OCI-LY1 (cell line): ENCODE results near the gene SNAPC5.

ENCODE experiments used
- H2AFZ ChIP-seq: fragments of 200-600 bp; sonication (generic), shearing (Covaris generic); 2 replicates; pipeline ENCODE4 v1.6.0; 2014; ENCODE audit warnings: antibody characterized with exemption, mild to moderate bottlenecking, low read length
- H3F3A ChIP-seq: fragments of 200-600 bp; sonication (generic), shearing (Covaris generic); 2 replicates; pipeline ENCODE4 v1.6.0; 2014; ENCODE audit warnings: mild to moderate bottlenecking, antibody characterized with exemption, low read length, moderate library complexity; ENCODE audit not compliant: insufficient read depth
- H3K27ac ChIP-seq: fragments of 200-600 bp; sonication (generic); 2 replicates; pipeline ENCODE4 v1.5.1; 2014; ENCODE audit warnings: low read length, mixed run types, mild to moderate bottlenecking, low read depth; ENCODE audit not compliant: poor library complexity, severe bottlenecking
- H3K27me3 ChIP-seq: fragments of 200-600 bp; sonication (generic); 2 replicates; pipeline ENCODE4 v1.6.0; 2014; ENCODE audit warnings: antibody characterized with exemption, mild to moderate bottlenecking, low read length, moderate library complexity; ENCODE audit not compliant: insufficient read depth
- H3K36me3 ChIP-seq: fragments of 200-600 bp; sonication (generic); 2 replicates; pipeline ENCODE4 v1.6.1; 2014; ENCODE audit warnings: mild to moderate bottlenecking, antibody characterized with exemption, low read length, moderate library complexity, mixed read lengths; ENCODE audit not compliant: insufficient read depth
- H3K4me1 ChIP-seq: fragments of 200-600 bp; sonication (generic); 2 replicates; pipeline ENCODE4 v1.5.1; 2014; ENCODE audit warnings: mild to moderate bottlenecking, low read length, moderate library complexity; ENCODE audit not compliant: insufficient read depth, severe bottlenecking
- H3K4me2 ChIP-seq: fragments of 200-600 bp; sonication (generic), shearing (Covaris generic); 2 replicates; pipeline ENCODE4 v1.6.1; 2014; ENCODE audit warnings: low read length
- H3K4me3 ChIP-seq: fragments of 200-600 bp; sonication (generic); 2 replicates; pipeline ENCODE4 v1.5.1; 2014; ENCODE audit warnings: low read length, low read depth, mild to moderate bottlenecking, mixed read lengths; ENCODE audit not compliant: poor library complexity, severe bottlenecking
- H3K79me2 ChIP-seq: fragments of 200-600 bp; shearing (Covaris generic); 2 replicates; pipeline ENCODE4 v1.6.1; 2016; ENCODE audit warnings: mixed run types, low read length, mixed read lengths; ENCODE audit not compliant: insufficient read depth
- H3K9ac ChIP-seq: fragments of 200-600 bp; sonication (generic), shearing (Covaris generic); 2 replicates; pipeline ENCODE4 v1.6.1; 2014; ENCODE audit warnings: mild to moderate bottlenecking, low read length, mixed read lengths
- H3K9me2 ChIP-seq: fragments of 200-600 bp; sonication (generic), shearing (Covaris generic); 2 replicates; pipeline ENCODE4 v1.6.1; 2014; ENCODE audit warnings: low read depth, mild to moderate bottlenecking, low read length, mixed read lengths
- H3K9me3 ChIP-seq: fragments of 200-600 bp; shearing (Covaris generic); 2 replicates; pipeline ENCODE4 v1.6.1; 2014; ENCODE audit warnings: low read length, mixed read lengths
- H4K20me1 ChIP-seq: fragments of 200-600 bp; sonication (generic), shearing (Covaris generic); 2 replicates; pipeline ENCODE4 v1.6.0; 2016; ENCODE audit warnings: mild to moderate bottlenecking, low read length; ENCODE audit not compliant: insufficient read depth
- CTCF ChIP-seq: fragments of 200-600 bp; sonication (generic), shearing (Covaris generic); IDR thresholded peaks from 2 replicates; pipeline ENCODE4 v1.5.1; 2017; ENCODE audit warnings: mild to moderate bottlenecking, antibody characterized with exemption, low read length, moderate library complexity, mixed read lengths
- EZH2 ChIP-seq: fragments of 200-600 bp; sonication (generic), shearing (Covaris generic); IDR thresholded peaks from 2 replicates; pipeline ENCODE4 v1.8.0; 2017; ENCODE audit warnings: borderline replicate concordance, mixed run types, mild to moderate bottlenecking, antibody characterized with exemption, low read length, moderate library complexity, mixed read lengths

Gene SNAPC5

GRCh38 chr15:66515901-66516322 lies 18.4 kb upstream of the SNAPC5 start:
- Histone ChIP-seq H3K36me3 (peaks cover 68% of the 10 kb centered on the region), H3K9me3 (no peaks in the 10 kb centered on the region), H3F3A (no peaks in the 10 kb centered on the region), H3K79me2 (no peaks in the 10 kb centered on the region), H3K4me1 (peaks cover 5% of the 10 kb centered on the region), H3K4me2 (no peak overlapping the region), H3K9me2 (no peaks in the 10 kb centered on the region), H3K9ac (no peak overlapping the region), H3K27me3 (no peaks in the 10 kb centered on the region), H2AFZ (no peak overlapping the region), H3K27ac (no peak overlapping the region), H3K4me3 (no peak overlapping the region), H4K20me1 (no peaks in the 10 kb centered on the region)
- TF ChIP-seq CTCF (no peak), EZH2 (no peak)

GRCh38 chr15:66514586-66514985 lies 17.0 kb upstream of the SNAPC5 start:
- no peaks in the 10 kb centered on the region for H4K20me1 ChIP-seq
- no peaks in the 10 kb centered on the region for H3K79me2 ChIP-seq
- no peaks in the 10 kb centered on the region for H3K9me2 ChIP-seq
- H3K4me2 ChIP-seq = no peak overlapping the region
- no peak overlapping the region for H2AFZ ChIP-seq
- no peaks in the 10 kb centered on the region for H3K9me3 ChIP-seq
- no peak overlapping the region for H3K9ac ChIP-seq
- no peak for TF ChIP-seq CTCF
- peaks cover 5% of the 10 kb centered on the region for H3K4me1 ChIP-seq
- H3K27me3 ChIP-seq = no peaks in the 10 kb centered on the region
- H3K36me3 ChIP-seq = peaks cover 55% of the 10 kb centered on the region
- no peaks in the 10 kb centered on the region for H3F3A ChIP-seq
- H3K4me3 ChIP-seq = no peak overlapping the region
- no peak overlapping the region for H3K27ac ChIP-seq

GRCh38 chr15:66508293-66508883 lies 10.8 kb upstream of the SNAPC5 start:
- Histone ChIP-seq H3K4me3 (no peak overlapping the region), H4K20me1 (no peaks in the 10 kb centered on the region), H3K36me3 (peaks cover 20% of the 10 kb centered on the region), H3K4me2 (no peak overlapping the region), H3K27me3 (no peaks in the 10 kb centered on the region), H3K9ac (no peak overlapping the region), H2AFZ (no peak overlapping the region), H3K27ac (no peak overlapping the region), H3K79me2 (peaks cover 32% of the 10 kb centered on the region), H3K9me3 (no peaks in the 10 kb centered on the region), H3K4me1 (peaks cover 20% of the 10 kb centered on the region), H3K9me2 (no peaks in the 10 kb centered on the region), H3F3A (0 out of 2 replicates have a peak, but pooled peaks cover 4% of the 10 kb centered on the region)
- no peak for TF ChIP-seq EZH2
- no peak for TF ChIP-seq CTCF
